Lower leg skin (tissue), 4 donors: ENCODE results near the gene HSD17B11. TPM values are rescaled to one million over a fixed set of nuclear protein-coding genes. Genes with fewer than 3 reads are reported as not detected.
"Not testable (repeated sequence)": the region's sequence is repeated elsewhere in the genome, so short reads cannot be mapped to it uniquely, and the experiment has no call there.

Experiments
- DNase-seq, 2 donors: peaks; one replicate each; pipeline ENCODE4 v3.0.0-alpha.2; 2019; ENCODE audit warnings: low spot score in 2 of 2
- H3K4me3 ChIP-seq: fragments of 200-600 bp; sonication (generic); 2 replicates; pipeline ENCODE4 v1.5.1; 2017; ENCODE audit warnings: mild to moderate bottlenecking, low read depth; ENCODE audit not compliant: poor library complexity, severe bottlenecking
- POLR2A ChIP-seq, 2 donors: fragments of 450-650 bp; IDR thresholded peaks; one replicate each; pipeline ENCODE4 v1.6.1; 2016 to 2017; ENCODE audit warnings: antibody characterized with exemption in 2 of 2, mild to moderate bottlenecking in 1 of 2, moderate library complexity in 1 of 2
- WGBS, 2 donors: methylation state at CpG; one replicate each; pipeline ENCODE4 v1.1.5; 2018; 5-methylcytosine and 5-hydroxymethylcytosine counted together
- intact Hi-C: fragments of 100-400 bp; cut with DNase I; formaldehyde crosslinking; loops from one replicate; pipeline ENCODE4 v1.15.0; 2023; ENCODE audit warnings: low total_unique reads
- total RNA-seq, 4 donors: library from RNA; depleted of rRNA; stranded (reverse); fragments of >200 nt; gene quantifications; one replicate each; pipeline ENCODE4 v1.1.0, GENCODE V29; 2016
- TF ChIP-seq, protein P1 (sequence below), 3 donors: fragments of 450-650 bp; IDR thresholded peaks; one replicate each; pipeline ENCODE4 v1.5.1; 2016; ENCODE audit warnings: antibody characterized with exemption in 3 of 3, mild to moderate bottlenecking in 3 of 3, moderate library complexity in 2 of 3

HSD17B11 gene
- total RNA-seq, 4 donors from 2014 or later, result 15.3 to 33.6 (median 23.2) TPM

DNA sequence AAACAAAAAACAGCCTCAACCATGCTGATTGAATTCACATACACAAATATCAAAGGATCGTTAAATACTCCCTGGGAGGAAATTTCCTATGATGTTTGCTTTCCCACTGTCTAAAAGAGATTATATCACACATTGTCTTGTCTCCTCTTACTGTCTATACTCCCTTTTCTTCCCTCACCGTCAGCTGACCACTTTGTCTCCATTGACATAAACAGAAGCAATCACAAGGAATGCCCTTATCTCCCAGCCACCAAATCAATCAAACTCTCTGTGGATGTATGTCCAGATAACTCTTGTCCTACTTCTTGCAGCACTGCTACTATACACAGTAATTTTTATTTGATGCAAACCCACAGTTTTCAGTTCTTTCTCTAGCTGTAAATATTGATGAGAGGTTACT is 19.2 kb upstream of the HSD17B11 start:
- intact Hi-C loops, result no loop called here
- WGBS, 2 donors, result 73 to 82% methylated on average over 2 of the region's 2 CpGs
- TF ChIP-seq POLR2A (IDR thresholded peaks at IDR 0.05), result no peak
- TF ChIP-seq, protein P1, sequence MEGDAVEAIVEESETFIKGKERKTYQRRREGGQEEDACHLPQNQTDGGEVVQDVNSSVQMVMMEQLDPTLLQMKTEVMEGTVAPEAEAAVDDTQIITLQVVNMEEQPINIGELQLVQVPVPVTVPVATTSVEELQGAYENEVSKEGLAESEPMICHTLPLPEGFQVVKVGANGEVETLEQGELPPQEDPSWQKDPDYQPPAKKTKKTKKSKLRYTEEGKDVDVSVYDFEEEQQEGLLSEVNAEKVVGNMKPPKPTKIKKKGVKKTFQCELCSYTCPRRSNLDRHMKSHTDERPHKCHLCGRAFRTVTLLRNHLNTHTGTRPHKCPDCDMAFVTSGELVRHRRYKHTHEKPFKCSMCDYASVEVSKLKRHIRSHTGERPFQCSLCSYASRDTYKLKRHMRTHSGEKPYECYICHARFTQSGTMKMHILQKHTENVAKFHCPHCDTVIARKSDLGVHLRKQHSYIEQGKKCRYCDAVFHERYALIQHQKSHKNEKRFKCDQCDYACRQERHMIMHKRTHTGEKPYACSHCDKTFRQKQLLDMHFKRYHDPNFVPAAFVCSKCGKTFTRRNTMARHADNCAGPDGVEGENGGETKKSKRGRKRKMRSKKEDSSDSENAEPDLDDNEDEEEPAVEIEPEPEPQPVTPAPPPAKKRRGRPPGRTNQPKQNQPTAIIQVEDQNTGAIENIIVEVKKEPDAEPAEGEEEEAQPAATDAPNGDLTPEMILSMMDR (IDR thresholded peaks at IDR 0.05), result no peak
- H3K4me3 ChIP-seq, result no peak overlapping the region
- DNase-seq, result no peak

- H3K4me3 ChIP-seq, result no peak overlapping the region
- no peak for DNase-seq
- WGBS, 2 donors, result 90 to 92% methylated on average over 3 of the region's 3 CpGs
- no peak for TF ChIP-seq POLR2A (IDR thresholded peaks at IDR 0.05)
- TF ChIP-seq, protein P1 (IDR thresholded peaks at IDR 0.05), result no peak
- intact Hi-C loops, result no loop called here
These were observed 18.5 kb upstream of the HSD17B11 start for GRCh38 chr4:87409420-87409939.

GRCh38 chr4:87406902-87407301 is 15.9 kb upstream of the HSD17B11 start:
- 74 to 77% methylated on average over 4 of the region's 4 CpGs for WGBS, 2 donors
- H3K4me3 ChIP-seq, DNase-seq, intact Hi-C loops: not testable (repeated sequence)

DNA sequence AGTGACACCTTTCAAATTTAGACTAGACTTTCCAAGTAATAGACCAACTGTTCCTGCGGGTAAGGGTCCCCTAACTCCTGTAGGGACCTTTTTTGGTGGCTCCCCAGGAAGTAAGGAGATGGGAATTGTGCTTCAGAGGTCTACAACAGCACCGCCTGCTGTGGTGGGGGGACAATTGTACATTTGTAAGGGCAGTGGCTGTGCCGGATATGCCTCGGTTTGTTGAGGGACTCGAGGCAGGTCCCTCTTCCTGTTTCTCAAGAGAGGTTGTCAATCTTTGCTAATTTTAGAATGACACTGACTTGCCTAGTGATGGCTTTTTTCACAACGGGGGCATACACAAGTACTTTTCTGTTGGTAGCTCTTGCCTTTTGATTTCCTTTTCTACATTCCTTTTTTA is 15.5 kb upstream of the HSD17B11 start:
- whole genome bisulfite sequencing, 2 donors, result 81 to 84% methylated on average over 6 of the region's 6 CpGs
- no peak overlapping the region for H3K4me3 ChIP-seq
- TF ChIP-seq, protein P1 (IDR thresholded peaks at IDR 0.05), result no peak
- TF ChIP-seq POLR2A (IDR thresholded peaks at IDR 0.05), result no peak
- intact Hi-C loops, result no loop called here
- DNase-seq, result no peak

- TF ChIP-seq, protein P1 (IDR thresholded peaks at IDR 0.05), result no peak
- no peak for TF ChIP-seq POLR2A (IDR thresholded peaks at IDR 0.05)
- no peak for DNase-seq
- WGBS, 2 donors, result 58 to 66% methylated on average over 5 of the region's 5 CpGs
These were observed 14.3 kb upstream of the HSD17B11 start for GRCh38 chr4:87405211-87405820.

GRCh38 chr4:87403732-87404131 is 12.7 kb upstream of the HSD17B11 start:
- DNase-seq, intact Hi-C loops: not testable (repeated sequence)

More at GRCh38 chr4:87405211-87405820, 14.3 kb upstream of the HSD17B11 start:
- intact Hi-C loops, result no loop called here
- H3K4me3 ChIP-seq, result no peak overlapping the region

DNA sequence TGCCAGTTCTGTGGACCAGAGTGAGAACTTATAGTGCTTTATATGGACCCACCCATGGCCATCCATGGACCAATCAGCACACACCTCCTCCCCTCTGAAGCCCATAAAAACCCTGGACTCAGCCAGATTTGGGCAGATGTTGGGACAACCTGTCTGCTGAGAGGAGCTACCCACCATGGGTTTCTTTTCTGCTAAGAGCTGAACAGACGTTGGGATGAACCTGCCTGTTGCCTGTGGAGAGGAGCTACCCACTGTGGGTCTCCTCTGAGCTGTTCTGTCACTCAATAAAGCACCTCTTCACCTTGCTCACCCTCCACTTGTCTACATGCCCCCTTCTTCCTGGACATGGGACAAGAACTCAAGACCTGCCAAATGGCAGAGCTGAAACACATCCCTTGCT is 9.0 kb upstream of the HSD17B11 start:
- H3K4me3 ChIP-seq, result no peak overlapping the region
- DNase-seq, result no peak
- no peak for TF ChIP-seq POLR2A (IDR thresholded peaks at IDR 0.05)
- TF ChIP-seq, protein P1 (IDR thresholded peaks at IDR 0.05), result no peak
- WGBS, 2 donors, result 71 to 79% methylated on average over 1 of the region's 1 CpG
- intact Hi-C loops, result no loop called here

More at GRCh38 chr4:87403732-87404131, 12.7 kb upstream of the HSD17B11 start:
- WGBS, 2 donors, result 32 to 41% methylated on average over 1 of the region's 1 CpG
- H3K4me3 ChIP-seq, result not testable (repeated sequence)
